ENCODE measurements around the gene NEK10. TPM values are rescaled to one million over a fixed set of nuclear protein-coding genes. Genes with fewer than 3 reads are reported as not detected.

The NEK10 gene
- total and polyA plus RNA-seq, 2 of the 13 experiments (the other 11 are each of a cell fraction or from before 2014, with no cell fraction given), result 2.8 to 14.2 TPM

DNA sequence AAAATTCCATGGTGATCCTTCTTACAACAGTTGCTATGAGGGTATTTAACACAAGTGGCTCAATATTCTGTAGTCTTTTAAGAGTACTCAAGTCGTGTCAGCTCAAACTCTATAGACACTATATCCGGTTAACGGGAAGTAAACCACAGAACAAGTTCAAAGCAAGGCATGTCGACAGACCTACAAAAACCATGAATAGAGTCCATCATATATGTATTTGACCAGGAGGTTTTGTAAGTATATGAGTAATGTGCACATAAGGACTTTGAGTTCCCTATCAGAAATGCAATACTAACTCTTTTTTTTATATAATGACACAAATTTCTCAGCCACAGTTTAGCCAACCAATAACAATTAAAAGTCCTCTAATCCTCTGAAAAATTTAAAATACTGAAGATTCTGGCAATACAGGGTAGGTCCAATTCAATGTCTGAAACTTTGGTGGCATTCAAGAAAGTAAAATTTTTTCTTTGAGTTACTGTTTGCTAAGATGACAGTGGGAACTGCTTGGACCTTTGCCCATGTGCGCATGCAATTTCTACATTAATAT, 93.7 kb downstream of the NEK10 start:
- WGBS (ENCODE audit: low lambda C conversion rate), result 74% methylated on average over 5 of the region's 5 CpGs
- TF ChIP-seq, protein P1, sequence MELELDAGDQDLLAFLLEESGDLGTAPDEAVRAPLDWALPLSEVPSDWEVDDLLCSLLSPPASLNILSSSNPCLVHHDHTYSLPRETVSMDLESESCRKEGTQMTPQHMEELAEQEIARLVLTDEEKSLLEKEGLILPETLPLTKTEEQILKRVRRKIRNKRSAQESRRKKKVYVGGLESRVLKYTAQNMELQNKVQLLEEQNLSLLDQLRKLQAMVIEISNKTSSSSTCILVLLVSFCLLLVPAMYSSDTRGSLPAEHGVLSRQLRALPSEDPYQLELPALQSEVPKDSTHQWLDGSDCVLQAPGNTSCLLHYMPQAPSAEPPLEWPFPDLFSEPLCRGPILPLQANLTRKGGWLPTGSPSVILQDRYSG (CRISPR knock-in tag; IDR thresholded peaks at IDR 0.05), result no peak
- TF ChIP-seq, protein P2, sequence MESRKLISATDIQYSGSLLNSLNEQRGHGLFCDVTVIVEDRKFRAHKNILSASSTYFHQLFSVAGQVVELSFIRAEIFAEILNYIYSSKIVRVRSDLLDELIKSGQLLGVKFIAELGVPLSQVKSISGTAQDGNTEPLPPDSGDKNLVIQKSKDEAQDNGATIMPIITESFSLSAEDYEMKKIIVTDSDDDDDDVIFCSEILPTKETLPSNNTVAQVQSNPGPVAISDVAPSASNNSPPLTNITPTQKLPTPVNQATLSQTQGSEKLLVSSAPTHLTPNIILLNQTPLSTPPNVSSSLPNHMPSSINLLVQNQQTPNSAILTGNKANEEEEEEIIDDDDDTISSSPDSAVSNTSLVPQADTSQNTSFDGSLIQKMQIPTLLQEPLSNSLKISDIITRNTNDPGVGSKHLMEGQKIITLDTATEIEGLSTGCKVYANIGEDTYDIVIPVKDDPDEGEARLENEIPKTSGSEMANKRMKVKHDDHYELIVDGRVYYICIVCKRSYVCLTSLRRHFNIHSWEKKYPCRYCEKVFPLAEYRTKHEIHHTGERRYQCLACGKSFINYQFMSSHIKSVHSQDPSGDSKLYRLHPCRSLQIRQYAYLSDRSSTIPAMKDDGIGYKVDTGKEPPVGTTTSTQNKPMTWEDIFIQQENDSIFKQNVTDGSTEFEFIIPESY (CRISPR knock-in tag; IDR thresholded peaks at IDR 0.05), result peak; percentile 48; the same call in 1 of the 2 replicates
- TF ChIP-seq KDM1A (CRISPR knock-in tag; IDR thresholded peaks at IDR 0.05) (no peak), NONO (IDR thresholded peaks at IDR 0.05) (no peak), NONO (CRISPR knock-in tag; conservative IDR thresholded peaks at IDR 0.05) (no peak)
- ChIA-PET POLR2A (no interaction called here), CTCF (ENCODE audit: low intra/inter-chr PET ratio, low total read pairs) (no interaction called here)
- Histone ChIP-seq H3K9me3 (ENCODE audit: low read length) (no peaks in the 10 kb centered on the region), H3K9ac (ENCODE audit: insufficient read depth, low read depth, low read length) (no peak overlapping the region), H2AFZ (ENCODE audit: low read length) (no peak overlapping the region), H3K36me3 (replicated peaks in 1 of 2; ENCODE audit: control insufficient read depth in 1 of 2, insufficient read depth in 2 of 2, low read length in 2 of 2) (0 out of 5 replicates have a peak, but pooled peaks cover 0 to 3% of the 10 kb centered on the region in 2 experiments), H4K20me1 (ENCODE audit: insufficient read depth, low read length) (no peaks in the 10 kb centered on the region), H3K27ac (ENCODE audit: extremely low read length, insufficient read depth, low read length) (no peak overlapping the region), H3K4me1 (ENCODE audit: insufficient read depth, low read length) (peaks cover 37% of the 10 kb centered on the region), H3K27me3 (ENCODE audit: control insufficient read depth in 1 of 2, insufficient read depth in 2 of 2, low read length in 2 of 2) (no peaks in the 10 kb centered on the region), H3K79me2 (ENCODE audit: insufficient read depth, low read length) (no peaks in the 10 kb centered on the region), H3K4me2 (ENCODE audit: low read depth, low read length) (no peak overlapping the region), H3K4me3 (replicated peaks in 1 of 3; ENCODE audit: insufficient read depth in 1 of 3, low read depth in 2 of 3, low read length in 3 of 3) (no peak overlapping the region)
- no TSS peak for BruUV-seq (replicated peaks)
- ATAC-seq (peak; percentile 25; the same call in 2 of the 3 replicates), DNase-seq (ENCODE audit: low spot score) (peak; percentile 62), FAIRE-seq (no peak)
- intact Hi-C loops (cut with micrococcal nuclease; ENCODE audit: unreplicated experiment), result no loop called here
- in situ Hi-C loops (cut with HindIII; ENCODE audit: extremely low pct_ligation_motif_present, low pct_unique_long_range_greater_than_20kb), result loop anchor here (10.0 kb wide), 1 partner anchor 141 kb away; no protein-coding TSS in a partner anchor

DNA sequence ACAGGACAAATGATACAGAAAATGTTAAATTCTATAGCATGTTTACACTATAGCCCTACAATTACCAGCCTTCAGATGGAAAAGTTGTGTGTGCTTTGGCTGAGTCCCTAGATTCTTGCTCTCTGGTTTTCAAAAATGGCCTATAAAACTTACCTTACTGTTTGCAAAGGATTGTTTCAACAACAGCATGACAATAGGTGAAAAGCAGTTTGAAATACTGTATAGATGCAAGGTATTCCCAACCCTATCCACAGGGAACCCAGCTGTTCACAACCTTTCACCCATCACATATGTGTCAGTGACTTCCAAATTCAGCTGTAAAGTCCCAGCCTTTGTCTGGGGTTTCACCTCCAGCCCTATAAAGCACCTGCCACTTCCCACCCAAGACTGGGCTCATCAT, 97.3 kb downstream of the NEK10 start:
- intact Hi-C loops (cut with micrococcal nuclease; ENCODE audit: unreplicated experiment), result no loop called here
- ATAC-seq, result no peak
- in situ Hi-C loops (cut with HindIII; ENCODE audit: extremely low pct_ligation_motif_present, low pct_unique_long_range_greater_than_20kb), result loop anchor here (10.0 kb wide), 1 partner anchor 137 kb away; no protein-coding TSS in a partner anchor
- CTCF ChIA-PET (ENCODE audit: low intra/inter-chr PET ratio, low total read pairs), result no interaction called here
- no peak overlapping the region for H3K9ac ChIP-seq (ENCODE audit: insufficient read depth, low read depth, low read length)
- no peak for FAIRE-seq
- H3K79me2 ChIP-seq (ENCODE audit: insufficient read depth, low read length), result no peaks in the 10 kb centered on the region
- H3K4me1 ChIP-seq (ENCODE audit: insufficient read depth, low read length), result peaks cover 15% of the 10 kb centered on the region
- no TSS peak for BruUV-seq (replicated peaks)
- POLR2A ChIA-PET, result no interaction called here
- DNase-seq (ENCODE audit: low spot score), result no peak
- H2AFZ ChIP-seq (ENCODE audit: low read length), result no peak overlapping the region
- no peak overlapping the region for H3K27ac ChIP-seq (ENCODE audit: extremely low read length, insufficient read depth, low read length)
- no peaks in the 10 kb centered on the region for H3K36me3 ChIP-seq (replicated peaks in 1 of 2; ENCODE audit: control insufficient read depth in 1 of 2, insufficient read depth in 2 of 2, low read length in 2 of 2)
- no peaks in the 10 kb centered on the region for H4K20me1 ChIP-seq (ENCODE audit: insufficient read depth, low read length)
- H3K27me3 ChIP-seq (ENCODE audit: control insufficient read depth in 1 of 2, insufficient read depth in 2 of 2, low read length in 2 of 2), result no peaks in the 10 kb centered on the region
- H3K4me3 ChIP-seq (replicated peaks in 1 of 3; ENCODE audit: insufficient read depth in 1 of 3, low read depth in 2 of 3, low read length in 3 of 3), result no peak overlapping the region
- H3K4me2 ChIP-seq (ENCODE audit: low read depth, low read length), result no peak overlapping the region
- H3K9me3 ChIP-seq (ENCODE audit: low read length), result no peaks in the 10 kb centered on the region
- no peak for TF ChIP-seq HNRNPL (IDR thresholded peaks at IDR 0.05; ENCODE audit: low read depth, low read length)
- no peak for TF ChIP-seq RFXAP (CRISPR knock-in tag; IDR thresholded peaks at IDR 0.05; ENCODE audit: borderline replicate concordance)
- TF ChIP-seq ZNF317 (CRISPR knock-in tag; IDR thresholded peaks at IDR 0.05), result no peak
- TF ChIP-seq MBD4 (IDR thresholded peaks at IDR 0.05; ENCODE audit: borderline replicate concordance, low read length), result no peak
- TF ChIP-seq, protein P3, sequence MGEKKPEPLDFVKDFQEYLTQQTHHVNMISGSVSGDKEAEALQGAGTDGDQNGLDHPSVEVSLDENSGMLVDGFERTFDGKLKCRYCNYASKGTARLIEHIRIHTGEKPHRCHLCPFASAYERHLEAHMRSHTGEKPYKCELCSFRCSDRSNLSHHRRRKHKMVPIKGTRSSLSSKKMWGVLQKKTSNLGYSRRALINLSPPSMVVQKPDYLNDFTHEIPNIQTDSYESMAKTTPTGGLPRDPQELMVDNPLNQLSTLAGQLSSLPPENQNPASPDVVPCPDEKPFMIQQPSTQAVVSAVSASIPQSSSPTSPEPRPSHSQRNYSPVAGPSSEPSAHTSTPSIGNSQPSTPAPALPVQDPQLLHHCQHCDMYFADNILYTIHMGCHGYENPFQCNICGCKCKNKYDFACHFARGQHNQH (CRISPR knock-in tag; IDR thresholded peaks at IDR 0.05), result no peak
- TF ChIP-seq MTA3 (CRISPR knock-in tag; IDR thresholded peaks at IDR 0.05), result no peak
- TF ChIP-seq ZNF230 (CRISPR knock-in tag; IDR thresholded peaks at IDR 0.05), result no peak
- TF ChIP-seq, protein P4, sequence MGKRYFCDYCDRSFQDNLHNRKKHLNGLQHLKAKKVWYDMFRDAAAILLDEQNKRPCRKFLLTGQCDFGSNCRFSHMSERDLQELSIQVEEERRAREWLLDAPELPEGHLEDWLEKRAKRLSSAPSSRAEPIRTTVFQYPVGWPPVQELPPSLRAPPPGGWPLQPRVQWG (CRISPR knock-in tag; IDR thresholded peaks at IDR 0.05; ENCODE audit: borderline replicate concordance, low read depth), result no peak
- no peak for TF ChIP-seq ZSCAN12 (CRISPR knock-in tag; IDR thresholded peaks at IDR 0.05)
- TF ChIP-seq NFATC3 (CRISPR knock-in tag; IDR thresholded peaks at IDR 0.05), result no peak
- no peak for TF ChIP-seq ZBTB20 (CRISPR knock-in tag; IDR thresholded peaks at IDR 0.05; ENCODE audit: borderline replicate concordance, low read depth)

Data from HepG2 (cell line).